GM20000 (cell line): ENCODE data around the gene TICAM1.
"Not testable (repeated sequence)": the region's sequence is repeated elsewhere in the genome, so short reads cannot be mapped to it uniquely, and the experiment has no call there.

ENCODE experiments used
- DNase-seq: peaks from one replicate; pipeline ENCODE4 v3.0.0; 2012; ENCODE audit warnings: low spot score
- TF ChIP-seq, protein P1 (sequence below): IDR thresholded peaks from 2 replicates; pipeline ENCODE4 v1.5.1; 2012; ENCODE audit warnings: mild to moderate bottlenecking, control low read depth; ENCODE audit errors: extremely low read depth, missing control alignments

TICAM1 gene

DNA sequence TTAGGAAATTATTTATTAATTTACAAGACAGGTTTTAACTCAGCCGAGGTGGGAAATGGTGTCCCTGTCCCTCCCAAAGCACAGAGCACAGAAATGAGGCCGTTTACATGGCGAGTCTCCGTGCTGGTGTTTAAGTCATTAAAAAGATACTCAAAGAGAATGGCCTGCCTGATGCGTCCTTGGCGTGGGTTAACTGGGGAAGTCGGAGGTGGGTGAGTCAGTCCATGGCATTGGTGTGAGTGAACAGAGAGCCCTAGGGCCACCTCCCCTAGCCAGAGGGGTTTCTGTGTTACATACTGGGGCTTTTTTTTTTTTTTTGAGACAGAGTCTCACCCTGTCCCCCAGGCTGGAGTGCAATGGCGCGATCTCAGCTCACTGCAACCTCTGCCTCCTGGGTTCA is 36.1 kb downstream of the TICAM1 start:
- no peak for DNase-seq
- TF ChIP-seq, protein P1, sequence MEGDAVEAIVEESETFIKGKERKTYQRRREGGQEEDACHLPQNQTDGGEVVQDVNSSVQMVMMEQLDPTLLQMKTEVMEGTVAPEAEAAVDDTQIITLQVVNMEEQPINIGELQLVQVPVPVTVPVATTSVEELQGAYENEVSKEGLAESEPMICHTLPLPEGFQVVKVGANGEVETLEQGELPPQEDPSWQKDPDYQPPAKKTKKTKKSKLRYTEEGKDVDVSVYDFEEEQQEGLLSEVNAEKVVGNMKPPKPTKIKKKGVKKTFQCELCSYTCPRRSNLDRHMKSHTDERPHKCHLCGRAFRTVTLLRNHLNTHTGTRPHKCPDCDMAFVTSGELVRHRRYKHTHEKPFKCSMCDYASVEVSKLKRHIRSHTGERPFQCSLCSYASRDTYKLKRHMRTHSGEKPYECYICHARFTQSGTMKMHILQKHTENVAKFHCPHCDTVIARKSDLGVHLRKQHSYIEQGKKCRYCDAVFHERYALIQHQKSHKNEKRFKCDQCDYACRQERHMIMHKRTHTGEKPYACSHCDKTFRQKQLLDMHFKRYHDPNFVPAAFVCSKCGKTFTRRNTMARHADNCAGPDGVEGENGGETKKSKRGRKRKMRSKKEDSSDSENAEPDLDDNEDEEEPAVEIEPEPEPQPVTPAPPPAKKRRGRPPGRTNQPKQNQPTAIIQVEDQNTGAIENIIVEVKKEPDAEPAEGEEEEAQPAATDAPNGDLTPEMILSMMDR: no peak

DNA sequence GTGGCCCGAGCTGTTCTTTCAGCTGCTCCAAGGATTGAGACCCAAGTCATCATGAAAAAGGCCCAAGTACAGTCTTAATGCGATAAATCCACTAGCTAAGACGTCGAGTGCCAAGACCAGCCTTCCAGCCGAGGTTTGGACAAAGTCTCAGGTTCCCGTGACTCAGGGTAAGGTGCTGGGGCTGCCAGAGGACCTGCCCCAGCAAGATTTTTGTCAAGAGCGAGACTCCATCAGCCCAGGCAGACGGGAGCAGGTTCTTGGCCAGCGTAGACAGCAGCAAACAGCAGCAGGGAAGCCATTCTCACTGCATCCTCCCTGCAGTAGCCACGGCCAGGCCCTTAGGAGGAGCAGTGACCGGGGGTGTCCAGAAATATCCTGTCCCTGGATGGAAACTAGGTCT is 36.5 kb downstream of the TICAM1 start:
- no peak for DNase-seq
- TF ChIP-seq, protein P1: no peak

DNA sequence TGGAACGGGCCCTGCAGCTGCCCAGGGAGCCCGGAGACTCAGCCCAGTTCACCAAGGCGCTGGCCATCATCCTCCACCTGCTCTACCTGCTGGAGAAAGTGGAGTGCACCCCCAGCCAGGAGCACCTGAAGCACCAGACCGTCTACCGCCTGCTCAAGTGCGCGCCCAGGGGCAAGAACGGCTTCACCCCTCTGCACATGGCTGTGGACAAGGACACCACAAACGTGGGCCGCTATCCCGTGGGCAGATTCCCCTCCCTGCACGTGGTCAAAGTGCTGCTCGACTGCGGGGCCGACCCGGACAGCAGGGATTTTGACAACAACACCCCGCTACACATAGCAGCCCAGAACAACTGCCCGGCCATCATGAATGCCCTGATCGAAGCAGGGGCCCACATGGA is 38.2 kb downstream of the TICAM1 start:
- not testable (repeated sequence) for DNase-seq

DNA sequence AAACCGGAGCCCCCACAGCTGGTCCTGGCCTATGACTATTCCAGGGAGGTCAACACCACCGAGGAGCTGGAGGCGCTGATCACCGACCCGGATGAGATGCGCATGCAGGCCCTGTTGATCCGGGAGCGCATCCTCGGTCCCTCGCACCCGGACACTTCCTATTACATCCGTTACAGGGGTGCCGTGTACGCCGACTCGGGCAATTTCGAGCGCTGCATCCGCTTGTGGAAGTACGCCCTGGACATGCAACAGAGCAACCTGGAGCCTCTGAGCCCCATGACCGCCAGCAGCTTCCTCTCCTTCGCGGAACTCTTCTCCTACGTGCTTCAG is 38.7 kb downstream of the TICAM1 start:
- DNase-seq: not testable (repeated sequence)

DNA sequence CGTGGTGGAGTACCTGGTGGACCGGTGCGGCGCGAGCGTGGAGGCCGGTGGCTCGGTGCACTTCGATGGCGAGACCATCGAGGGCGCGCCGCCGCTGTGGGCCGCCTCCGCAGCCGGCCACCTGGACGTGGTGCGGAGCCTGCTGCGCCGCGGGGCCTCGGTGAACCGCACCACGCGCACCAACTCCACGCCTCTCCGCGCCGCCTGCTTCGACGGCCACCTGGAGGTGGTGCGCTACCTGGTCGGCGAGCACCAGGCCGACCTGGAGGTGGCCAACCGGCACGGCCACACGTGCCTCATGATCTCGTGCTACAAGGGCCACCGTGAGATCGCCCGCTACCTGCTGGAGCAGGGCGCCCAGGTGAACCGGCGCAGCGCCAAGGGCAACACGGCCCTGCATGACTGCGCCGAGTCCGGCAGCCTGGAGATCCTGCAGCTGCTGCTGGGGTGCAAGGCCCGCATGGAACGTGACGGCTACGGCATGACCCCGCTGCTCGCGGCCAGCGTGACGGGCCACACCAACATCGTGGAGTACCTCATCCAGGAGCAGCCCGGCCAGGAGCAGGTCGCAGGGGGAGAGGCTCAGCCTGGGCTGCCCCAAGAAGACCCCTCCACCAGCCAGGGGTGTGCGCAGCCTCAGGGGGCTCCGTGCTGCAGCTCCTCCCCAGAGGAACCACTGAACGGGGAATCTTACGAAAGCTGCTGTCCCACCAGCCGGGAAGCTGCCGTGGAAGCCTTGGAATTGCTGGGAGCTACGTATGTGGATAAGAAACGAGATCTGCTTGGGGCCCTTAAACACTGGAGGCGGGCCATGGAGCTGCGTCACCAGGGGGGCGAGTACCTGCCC is 39.3 kb downstream of the TICAM1 start:
- not testable (repeated sequence) for DNase-seq

DNA sequence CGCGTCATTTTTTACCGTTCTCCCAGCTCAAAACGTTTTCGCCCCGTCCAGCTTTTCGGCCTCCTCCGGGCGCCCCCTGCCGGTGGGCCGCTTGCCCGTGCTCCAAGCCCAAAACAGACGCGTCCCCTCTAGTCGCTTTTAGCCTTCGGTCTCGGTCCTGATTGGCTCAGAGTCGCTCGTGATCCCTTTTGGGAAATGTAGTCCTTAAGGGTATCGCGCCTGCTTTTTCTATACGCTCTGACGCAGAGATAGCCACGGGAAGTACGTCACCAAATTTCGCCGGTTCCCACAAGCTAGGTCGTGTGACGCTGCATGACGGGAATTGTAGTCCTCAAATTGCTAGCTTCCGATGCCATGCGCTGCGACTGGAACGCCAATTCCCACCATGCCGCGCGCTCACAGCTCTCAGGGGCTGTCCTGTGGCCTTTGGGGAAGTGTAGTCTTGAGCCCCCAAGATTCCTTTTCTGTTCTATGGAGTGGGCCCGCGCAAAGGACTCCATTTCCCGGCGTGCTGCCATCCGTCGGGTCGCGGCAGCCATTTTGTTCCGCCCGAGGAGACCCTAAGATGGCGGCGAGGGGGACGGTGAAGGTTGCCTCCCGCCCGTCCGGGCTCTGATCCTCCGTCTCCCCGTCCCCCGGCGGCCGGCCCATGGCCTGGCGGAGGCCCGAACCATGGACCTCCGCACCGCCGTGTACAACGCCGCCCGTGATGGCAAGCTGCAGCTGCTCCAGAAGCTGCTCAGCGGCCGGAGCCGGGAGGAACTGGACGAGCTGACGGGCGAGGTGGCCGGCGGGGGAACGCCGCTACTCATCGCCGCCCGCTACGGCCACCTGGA is 40.1 kb downstream of the TICAM1 start, which contains the start of gene FEM1A:
Gene FEM1A (plus strand): TSS at position 552 of the 836 bp plus-strand sequence. CDS start 121 bp downstream, at position 673.
- TF ChIP-seq, protein P1: peak; percentile 98
- DNase-seq: peak; percentile 98

DNA sequence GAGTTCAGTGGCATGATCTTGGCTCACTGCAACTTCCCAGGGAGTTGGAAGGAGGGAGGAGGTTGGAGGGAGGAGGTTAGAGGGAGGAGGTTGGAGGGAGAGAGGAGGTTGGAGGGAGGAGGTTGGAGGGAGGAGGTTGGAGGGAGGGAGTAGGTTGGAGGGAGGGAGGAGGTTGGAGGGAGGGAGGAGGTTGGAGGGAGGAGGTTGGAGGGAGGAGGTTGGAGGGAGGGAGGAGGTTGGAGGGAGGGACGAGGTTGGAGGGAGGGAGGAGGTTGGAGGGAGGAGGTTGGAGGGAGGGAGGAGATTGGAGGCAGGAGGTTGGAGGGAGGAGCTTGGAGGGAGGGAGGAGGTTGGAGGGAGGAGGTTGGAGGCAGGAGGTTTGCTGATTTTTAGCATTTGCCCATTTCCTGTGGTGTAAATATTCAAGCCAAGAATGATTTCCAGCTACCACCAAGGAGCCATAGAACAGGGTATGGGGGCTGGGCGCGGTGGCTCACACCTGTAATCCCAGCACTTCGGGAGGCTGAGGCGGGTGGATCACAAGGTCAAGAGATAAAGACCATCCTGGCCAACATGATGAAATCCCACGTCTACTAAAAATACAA is 45.0 kb downstream of the TICAM1 start:
- DNase-seq: not testable (repeated sequence)

DNA sequence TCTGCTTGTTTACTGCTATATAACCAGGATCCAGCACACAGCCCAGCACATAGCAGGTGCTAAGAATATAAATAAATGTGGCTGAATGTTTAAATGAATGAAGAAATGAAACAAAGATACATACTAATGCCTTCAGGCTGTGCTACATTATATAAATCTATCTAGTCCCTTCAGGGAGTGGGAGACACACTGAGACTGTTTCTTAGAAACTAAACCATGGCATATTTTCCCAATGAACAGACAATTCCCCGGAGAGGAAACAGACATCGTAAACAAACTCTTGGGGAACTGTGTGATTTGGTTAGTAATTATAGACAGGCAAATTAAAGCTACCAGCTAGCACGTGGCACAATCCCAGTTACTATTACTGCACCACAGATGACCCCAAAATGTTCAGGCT is 49.7 kb downstream of the TICAM1 start:
- TF ChIP-seq, protein P1: no peak
- DNase-seq: no peak

DNA sequence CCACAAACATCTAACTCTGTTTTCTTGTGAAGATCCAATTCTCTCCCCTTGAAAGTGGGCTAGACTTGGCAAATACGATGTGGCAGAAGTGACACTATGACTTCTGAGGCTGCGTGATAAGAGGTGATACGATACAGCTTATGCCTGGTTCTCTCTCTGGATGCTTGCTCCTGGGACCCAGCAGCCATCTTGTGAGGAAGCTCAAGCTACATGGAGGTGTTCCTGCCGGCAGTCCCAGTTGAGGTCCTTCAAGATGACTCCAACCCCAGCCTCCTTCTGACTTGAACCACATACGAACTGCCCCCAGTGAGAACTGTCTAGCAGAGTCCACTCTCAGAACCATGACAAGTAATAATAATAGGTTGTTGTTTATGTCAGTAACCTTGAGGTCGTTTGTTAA is 50.7 kb downstream of the TICAM1 start:
- TF ChIP-seq, protein P1: no peak
- no peak for DNase-seq

DNA sequence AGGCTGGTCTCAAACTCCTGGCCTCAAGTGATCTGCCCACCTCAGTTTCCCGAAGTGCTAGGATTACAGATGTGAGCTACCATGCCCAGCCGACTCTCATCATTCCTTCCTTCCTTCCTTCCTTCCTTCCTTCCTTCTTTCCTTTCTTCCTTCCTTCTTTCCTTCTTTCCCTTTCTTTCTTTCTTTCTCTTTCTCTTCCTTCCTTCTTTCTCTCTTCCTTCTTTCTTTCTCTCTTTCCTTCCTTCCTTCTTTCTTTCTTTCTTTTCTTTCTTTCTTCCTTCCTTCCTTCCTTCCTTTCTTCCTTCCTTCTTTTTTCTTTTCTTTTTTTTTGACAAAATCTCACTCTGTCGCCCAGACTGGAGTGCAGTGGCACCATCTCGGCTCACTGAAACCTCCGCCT is 53.4 kb downstream of the TICAM1 start:
- not testable (repeated sequence) for DNase-seq
